ENCODE data around the gene FREY1.

Gene FREY1

GRCh38 chr11:45880772-45881570, 26.1 kb downstream of the FREY1 start:
- Histone ChIP-seq H3K27me3 (ENCODE audit: insufficient read depth, low read length) (peaks cover 3% of the 10 kb centered on the region; the same call in 1 of the 2 replicates), H3K27ac (ENCODE audit: low read depth, low read length) (no peak overlapping the region), H2AFZ (ENCODE audit: low read length, unreplicated experiment) (no peak overlapping the region), H3K4me3 (ENCODE audit: low read depth, low read length) (no peak overlapping the region), H3K79me2 (ENCODE audit: control insufficient read depth, insufficient read depth, low read length, unreplicated experiment) (no peaks in the 10 kb centered on the region), H3K4me1 (ENCODE audit: control insufficient read depth, insufficient read depth, low read length, unreplicated experiment) (peaks cover 27% of the 10 kb centered on the region), H3K36me3 (ENCODE audit: insufficient read depth, low read length) (no peaks in the 10 kb centered on the region)

GRCh38 chr11:45879803-45880686, 27.0 kb downstream of the FREY1 start:
- Histone ChIP-seq H2AFZ (ENCODE audit: low read length, unreplicated experiment) (no peak overlapping the region), H3K4me3 (ENCODE audit: low read depth, low read length) (no peak overlapping the region), H3K27ac (ENCODE audit: low read depth, low read length) (peak overlapping the region; percentile 17; the same call in 1 of the 2 replicates)

GRCh38 chr11:45877845-45878244, 29.2 kb downstream of the FREY1 start:
- Histone ChIP-seq H3K79me2 (ENCODE audit: control insufficient read depth, insufficient read depth, low read length, unreplicated experiment) (no peaks in the 10 kb centered on the region), H3K4me3 (ENCODE audit: low read depth, low read length) (no peak overlapping the region), H3K27ac (ENCODE audit: low read depth, low read length) (no peak overlapping the region), H3K36me3 (ENCODE audit: insufficient read depth, low read length) (no peaks in the 10 kb centered on the region), H3K27me3 (ENCODE audit: insufficient read depth, low read length) (no peaks in the 10 kb centered on the region), H3K4me1 (ENCODE audit: control insufficient read depth, insufficient read depth, low read length, unreplicated experiment) (peaks cover 32% of the 10 kb centered on the region), H2AFZ (ENCODE audit: low read length, unreplicated experiment) (no peak overlapping the region)

More at GRCh38 chr11:45879803-45880686, 27.0 kb downstream of the FREY1 start:
- no peaks in the 10 kb centered on the region for H3K79me2 ChIP-seq (ENCODE audit: control insufficient read depth, insufficient read depth, low read length, unreplicated experiment)
- H3K27me3 ChIP-seq (ENCODE audit: insufficient read depth, low read length), result no peaks in the 10 kb centered on the region
- no peaks in the 10 kb centered on the region for H3K36me3 ChIP-seq (ENCODE audit: insufficient read depth, low read length)
- peaks cover 27% of the 10 kb centered on the region for H3K4me1 ChIP-seq (ENCODE audit: control insufficient read depth, insufficient read depth, low read length, unreplicated experiment)

GRCh38 chr11:45877221-45877620, 29.9 kb downstream of the FREY1 start:
- peaks cover 35% of the 10 kb centered on the region for H3K4me1 ChIP-seq (ENCODE audit: control insufficient read depth, insufficient read depth, low read length, unreplicated experiment)
- H3K27me3 ChIP-seq (ENCODE audit: insufficient read depth, low read length), result no peaks in the 10 kb centered on the region
- no peaks in the 10 kb centered on the region for H3K36me3 ChIP-seq (ENCODE audit: insufficient read depth, low read length)
- no peak overlapping the region for H3K27ac ChIP-seq (ENCODE audit: low read depth, low read length)
- no peak overlapping the region for H3K4me3 ChIP-seq (ENCODE audit: low read depth, low read length)
- H3K79me2 ChIP-seq (ENCODE audit: control insufficient read depth, insufficient read depth, low read length, unreplicated experiment), result no peaks in the 10 kb centered on the region
- H2AFZ ChIP-seq (ENCODE audit: low read length, unreplicated experiment), result no peak overlapping the region

- Histone ChIP-seq H3K79me2 (ENCODE audit: control insufficient read depth, insufficient read depth, low read length, unreplicated experiment) (no peaks in the 10 kb centered on the region), H3K27ac (ENCODE audit: low read depth, low read length) (no peak overlapping the region), H3K27me3 (ENCODE audit: insufficient read depth, low read length) (no peaks in the 10 kb centered on the region), H3K4me3 (ENCODE audit: low read depth, low read length) (no peak overlapping the region), H3K4me1 (ENCODE audit: control insufficient read depth, insufficient read depth, low read length, unreplicated experiment) (peaks cover 28% of the 10 kb centered on the region), H3K36me3 (ENCODE audit: insufficient read depth, low read length) (peaks cover 3% of the 10 kb centered on the region; the same call in 1 of the 2 replicates), H2AFZ (ENCODE audit: low read length, unreplicated experiment) (no peak overlapping the region)
Observed at GRCh38 chr11:45876401-45876800, 30.7 kb downstream of the FREY1 start.

GRCh38 chr11:45872651-45873356, 34.3 kb downstream of the FREY1 start:
- Histone ChIP-seq H3K36me3 (ENCODE audit: insufficient read depth, low read length) (peaks cover 3% of the 10 kb centered on the region; the same call in 1 of the 2 replicates), H2AFZ (ENCODE audit: low read length, unreplicated experiment) (no peak overlapping the region), H3K27me3 (ENCODE audit: insufficient read depth, low read length) (no peaks in the 10 kb centered on the region), H3K79me2 (ENCODE audit: control insufficient read depth, insufficient read depth, low read length, unreplicated experiment) (no peaks in the 10 kb centered on the region), H3K27ac (ENCODE audit: low read depth, low read length) (peak overlapping the region; percentile 45), H3K4me3 (ENCODE audit: low read depth, low read length) (no peak overlapping the region), H3K4me1 (ENCODE audit: control insufficient read depth, insufficient read depth, low read length, unreplicated experiment) (peaks cover 9% of the 10 kb centered on the region)

- Histone ChIP-seq H3K27ac (ENCODE audit: low read depth, low read length) (no peak overlapping the region), H3K4me3 (ENCODE audit: low read depth, low read length) (no peak overlapping the region), H3K79me2 (ENCODE audit: control insufficient read depth, insufficient read depth, low read length, unreplicated experiment) (no peaks in the 10 kb centered on the region), H3K4me1 (ENCODE audit: control insufficient read depth, insufficient read depth, low read length, unreplicated experiment) (peaks cover 9% of the 10 kb centered on the region), H2AFZ (ENCODE audit: low read length, unreplicated experiment) (no peak overlapping the region), H3K27me3 (ENCODE audit: insufficient read depth, low read length) (no peaks in the 10 kb centered on the region), H3K36me3 (ENCODE audit: insufficient read depth, low read length) (peaks cover 3% of the 10 kb centered on the region; the same call in 1 of the 2 replicates)
Observed at GRCh38 chr11:45871638-45872037, 35.4 kb downstream of the FREY1 start.

GRCh38 chr11:45870706-45871105, 36.4 kb downstream of the FREY1 start:
- Histone ChIP-seq H3K27me3 (ENCODE audit: insufficient read depth, low read length) (no peaks in the 10 kb centered on the region), H2AFZ (ENCODE audit: low read length, unreplicated experiment) (no peak overlapping the region), H3K36me3 (ENCODE audit: insufficient read depth, low read length) (peaks cover 3% of the 10 kb centered on the region; the same call in 1 of the 2 replicates), H3K79me2 (ENCODE audit: control insufficient read depth, insufficient read depth, low read length, unreplicated experiment) (no peaks in the 10 kb centered on the region), H3K27ac (ENCODE audit: low read depth, low read length) (no peak overlapping the region), H3K4me3 (ENCODE audit: low read depth, low read length) (no peak overlapping the region), H3K4me1 (ENCODE audit: control insufficient read depth, insufficient read depth, low read length, unreplicated experiment) (peaks cover 9% of the 10 kb centered on the region)

- Histone ChIP-seq H3K79me2 (ENCODE audit: control insufficient read depth, insufficient read depth, low read length, unreplicated experiment) (no peaks in the 10 kb centered on the region), H2AFZ (ENCODE audit: low read length, unreplicated experiment) (no peak overlapping the region), H3K4me1 (ENCODE audit: control insufficient read depth, insufficient read depth, low read length, unreplicated experiment) (peaks cover 9% of the 10 kb centered on the region), H3K27me3 (ENCODE audit: insufficient read depth, low read length) (no peaks in the 10 kb centered on the region), H3K4me3 (ENCODE audit: low read depth, low read length) (no peak overlapping the region), H3K27ac (ENCODE audit: low read depth, low read length) (no peak overlapping the region), H3K36me3 (ENCODE audit: insufficient read depth, low read length) (peaks cover 3% of the 10 kb centered on the region; the same call in 1 of the 2 replicates)
Observed at GRCh38 chr11:45869551-45869950, 37.5 kb downstream of the FREY1 start.

- Histone ChIP-seq H3K4me3 (ENCODE audit: low read depth, low read length) (no peak overlapping the region), H3K36me3 (ENCODE audit: insufficient read depth, low read length) (peaks cover 14% of the 10 kb centered on the region; the same call in 1 of the 2 replicates), H3K4me1 (ENCODE audit: control insufficient read depth, insufficient read depth, low read length, unreplicated experiment) (peaks cover 14% of the 10 kb centered on the region), H2AFZ (ENCODE audit: low read length, unreplicated experiment) (no peak overlapping the region), H3K27ac (ENCODE audit: low read depth, low read length) (no peak overlapping the region), H3K27me3 (ENCODE audit: insufficient read depth, low read length) (no peaks in the 10 kb centered on the region), H3K79me2 (ENCODE audit: control insufficient read depth, insufficient read depth, low read length, unreplicated experiment) (no peaks in the 10 kb centered on the region)
Observed at GRCh38 chr11:45864041-45864440, 43.0 kb downstream of the FREY1 start.

Data from ACC112 (cell line).